Fibroblast of lung (primary cell): ENCODE results near the gene SEC14L3. TPM values are rescaled to one million over a fixed set of nuclear protein-coding genes. Genes with fewer than 3 reads are reported as not detected.

Experiments used
- DNase-seq, 2 donors: peaks; one replicate each; pipeline versions ENCODE4 v3.0.0 to v3.0.0-alpha.2; 2010; ENCODE audit warnings: low read depth in 2 of 2
- H2AFZ ChIP-seq: 2 replicates; pipeline ENCODE4 v1.5.1; 2012; ENCODE audit warnings: low read length, control low read depth, inconsistent platforms
- H3K27ac ChIP-seq: 2 replicates; pipeline ENCODE4 v1.5.1; 2011; ENCODE audit warnings: low read length, control low read depth; ENCODE audit not compliant: insufficient read depth
- H3K27me3 ChIP-seq: 2 replicates; pipeline ENCODE4 v1.5.1; 2011; ENCODE audit warnings: mild to moderate bottlenecking, low read length; ENCODE audit not compliant: control insufficient read depth, insufficient read depth
- H3K36me3 ChIP-seq: 2 replicates; pipeline ENCODE4 v1.5.1; 2011; ENCODE audit warnings: low read length; ENCODE audit not compliant: control insufficient read depth, insufficient read depth
- H3K4me1 ChIP-seq: 2 replicates; pipeline ENCODE4 v1.5.1; 2011; ENCODE audit warnings: low read length; ENCODE audit not compliant: control insufficient read depth, insufficient read depth; ENCODE audit errors: extremely low read depth
- H3K4me2 ChIP-seq: 2 replicates; pipeline ENCODE4 v1.5.1; 2011; ENCODE audit warnings: low read length, control low read depth; ENCODE audit not compliant: insufficient read depth; ENCODE audit errors: extremely low read depth
- H3K4me3 ChIP-seq, 4 experiments: fragments of 200-600 bp in 1 of 4; sonication (generic) in 1 of 4; replicated peaks in 1 of 4; 2 replicates each; pipeline ENCODE4 v1.5.1; 2011 to 2016; ENCODE audit warnings: low read length in 4 of 4, low read depth in 3 of 4, mild to moderate bottlenecking in 3 of 4, control low read depth in 2 of 4, inconsistent platforms in 1 of 4, mixed read lengths in 1 of 4; ENCODE audit not compliant: insufficient read depth in 1 of 4; ENCODE audit errors: control extremely low read depth in 1 of 4
- H3K79me2 ChIP-seq: 2 replicates; pipeline ENCODE4 v1.5.1; 2012; ENCODE audit warnings: mild to moderate bottlenecking, low read length, inconsistent platforms; ENCODE audit not compliant: control insufficient read depth, insufficient read depth
- H3K9ac ChIP-seq: 2 replicates; pipeline ENCODE4 v1.5.1; 2011; ENCODE audit warnings: mild to moderate bottlenecking, low read length, control low read depth; ENCODE audit not compliant: insufficient read depth
- H3K9me3 ChIP-seq: 2 replicates; pipeline ENCODE4 v1.5.1; 2012; ENCODE audit warnings: low read depth, low read length; ENCODE audit not compliant: control insufficient read depth, insufficient read depth
- H4K20me1 ChIP-seq: 2 replicates; pipeline ENCODE4 v1.5.1; 2011; ENCODE audit warnings: low read length; ENCODE audit not compliant: control insufficient read depth, insufficient read depth; ENCODE audit errors: extremely low read depth
- CTCF ChIP-seq, 2 donors: IDR thresholded peaks in 1 of 2; conservative IDR thresholded peaks in 1 of 2; 1 replicate in 1 of 2; 2 replicates in 1 of 2; pipeline ENCODE4 v1.5.1; 2011 to 2012; ENCODE audit warnings: low read length in 2 of 2, control low read depth in 1 of 2, inconsistent platforms in 1 of 2, low read depth in 1 of 2, mild to moderate bottlenecking in 1 of 2
- EZH2 ChIP-seq: IDR thresholded peaks from 2 replicates; pipeline ENCODE4 v1.5.1; 2012; ENCODE audit warnings: low read length, control low read depth, mild to moderate bottlenecking; ENCODE audit errors: missing control alignments
- polyA plus RNA-seq, 2 donors: library from polyadenylated mRNA; depleted of rRNA in 1 of 2; stranded (reverse) in 1 of 2; unstranded in 1 of 2; fragments of >200 nt; gene quantifications; 2 replicates each; pipeline ENCODE4 v1.2.1, GENCODE V29; 2011 to 2012; ENCODE audit warnings: missing spikeins in 1 of 2
- total RNA-seq: library from RNA; depleted of rRNA; stranded (reverse); fragments of >200 nt; gene quantifications from 2 replicates; pipeline ENCODE4 v1.2.1, GENCODE V29; 2014

The SEC14L3 gene
- total and polyA plus RNA-seq, 2 donors (not counting 1 experiment from before 2014, with no cell fraction given): not detected

GRCh38 chr22:30502911-30503310 is 31.1 kb upstream of the SEC14L3 start:
- TF ChIP-seq CTCF (conservative IDR thresholded peaks at IDR 0.05 in 1 of 2, IDR thresholded peaks at IDR 0.05 in 1 of 2; ENCODE audit: low read depth in 1 of 2, low read length in 2 of 2) (no peak), EZH2 (no peak)
- Histone ChIP-seq H3K4me2 (no peak overlapping the region), H3K36me3 (no peaks in the 10 kb centered on the region), H3K27me3 (peaks cover 11% of the 10 kb centered on the region), H3K27ac (no peak overlapping the region), H3K4me1 (no peaks in the 10 kb centered on the region), H3K79me2 (no peaks in the 10 kb centered on the region), H3K4me3 (no peak overlapping the region), H3K9me3 (no peaks in the 10 kb centered on the region), H3K9ac (no peak overlapping the region), H4K20me1 (no peaks in the 10 kb centered on the region), H2AFZ (no peak overlapping the region)
- DNase-seq: no peak

- Histone ChIP-seq H3K9me3 (no peaks in the 10 kb centered on the region), H3K4me3 (no peak overlapping the region), H4K20me1 (no peaks in the 10 kb centered on the region), H3K79me2 (no peaks in the 10 kb centered on the region), H3K9ac (no peak overlapping the region), H3K4me1 (no peaks in the 10 kb centered on the region), H2AFZ (no peak overlapping the region), H3K27me3 (peaks cover 9% of the 10 kb centered on the region), H3K4me2 (no peak overlapping the region), H3K36me3 (no peaks in the 10 kb centered on the region), H3K27ac (no peak overlapping the region)
- no peak for DNase-seq
- TF ChIP-seq EZH2: no peak
- no peak for TF ChIP-seq CTCF (conservative IDR thresholded peaks at IDR 0.05 in 1 of 2, IDR thresholded peaks at IDR 0.05 in 1 of 2; ENCODE audit: low read depth in 1 of 2, low read length in 2 of 2)
Measured at GRCh38 chr22:30502153-30502552, 30.3 kb upstream of the SEC14L3 start.

GRCh38 chr22:30500628-30501027 is 28.8 kb upstream of the SEC14L3 start:
- no peak overlapping the region for H3K27ac ChIP-seq
- no peaks in the 10 kb centered on the region for H3K36me3 ChIP-seq
- H3K4me3 ChIP-seq: no peak overlapping the region
- peaks cover 9% of the 10 kb centered on the region for H3K27me3 ChIP-seq
- H3K4me2 ChIP-seq: no peak overlapping the region
- no peak overlapping the region for H2AFZ ChIP-seq
- H3K79me2 ChIP-seq: no peaks in the 10 kb centered on the region
- no peak for TF ChIP-seq CTCF (conservative IDR thresholded peaks at IDR 0.05 in 1 of 2, IDR thresholded peaks at IDR 0.05 in 1 of 2; ENCODE audit: low read depth in 1 of 2, low read length in 2 of 2)
- TF ChIP-seq EZH2: no peak
- no peaks in the 10 kb centered on the region for H3K9me3 ChIP-seq
- H4K20me1 ChIP-seq: no peaks in the 10 kb centered on the region
- no peak for DNase-seq
- H3K4me1 ChIP-seq: no peaks in the 10 kb centered on the region
- no peak overlapping the region for H3K9ac ChIP-seq
